ENCODE data around the gene ADRA2C.

Gene ADRA2C

DNA sequence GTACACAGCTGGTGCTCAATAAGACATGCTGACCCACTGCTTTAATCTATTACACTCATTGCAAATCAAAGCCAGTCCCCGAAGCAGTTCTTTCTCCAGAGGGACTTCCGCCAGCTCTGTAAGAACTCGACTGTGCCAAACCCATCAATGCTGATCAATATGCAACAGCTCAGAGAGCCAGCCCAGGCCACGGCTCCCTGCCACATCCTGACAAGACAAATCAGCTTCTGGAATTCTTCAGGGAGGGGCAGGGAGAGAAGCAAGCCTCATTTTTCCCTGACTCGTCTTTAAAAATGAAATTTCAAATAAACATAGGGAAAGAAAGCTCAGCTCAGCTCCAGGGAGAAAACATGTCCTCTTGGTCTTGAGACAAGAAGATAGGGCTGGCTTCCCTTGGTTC lies 5.3 kb upstream of the ADRA2C start:
- TF ChIP-seq, protein P1, sequence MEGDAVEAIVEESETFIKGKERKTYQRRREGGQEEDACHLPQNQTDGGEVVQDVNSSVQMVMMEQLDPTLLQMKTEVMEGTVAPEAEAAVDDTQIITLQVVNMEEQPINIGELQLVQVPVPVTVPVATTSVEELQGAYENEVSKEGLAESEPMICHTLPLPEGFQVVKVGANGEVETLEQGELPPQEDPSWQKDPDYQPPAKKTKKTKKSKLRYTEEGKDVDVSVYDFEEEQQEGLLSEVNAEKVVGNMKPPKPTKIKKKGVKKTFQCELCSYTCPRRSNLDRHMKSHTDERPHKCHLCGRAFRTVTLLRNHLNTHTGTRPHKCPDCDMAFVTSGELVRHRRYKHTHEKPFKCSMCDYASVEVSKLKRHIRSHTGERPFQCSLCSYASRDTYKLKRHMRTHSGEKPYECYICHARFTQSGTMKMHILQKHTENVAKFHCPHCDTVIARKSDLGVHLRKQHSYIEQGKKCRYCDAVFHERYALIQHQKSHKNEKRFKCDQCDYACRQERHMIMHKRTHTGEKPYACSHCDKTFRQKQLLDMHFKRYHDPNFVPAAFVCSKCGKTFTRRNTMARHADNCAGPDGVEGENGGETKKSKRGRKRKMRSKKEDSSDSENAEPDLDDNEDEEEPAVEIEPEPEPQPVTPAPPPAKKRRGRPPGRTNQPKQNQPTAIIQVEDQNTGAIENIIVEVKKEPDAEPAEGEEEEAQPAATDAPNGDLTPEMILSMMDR (IDR thresholded peaks at IDR 0.05), result no peak
- no peak for DNase-seq (ENCODE audit: low spot score)
- H3K27ac ChIP-seq, result no peak overlapping the region
- H3K4me3 ChIP-seq, result no peak overlapping the region

DNA sequence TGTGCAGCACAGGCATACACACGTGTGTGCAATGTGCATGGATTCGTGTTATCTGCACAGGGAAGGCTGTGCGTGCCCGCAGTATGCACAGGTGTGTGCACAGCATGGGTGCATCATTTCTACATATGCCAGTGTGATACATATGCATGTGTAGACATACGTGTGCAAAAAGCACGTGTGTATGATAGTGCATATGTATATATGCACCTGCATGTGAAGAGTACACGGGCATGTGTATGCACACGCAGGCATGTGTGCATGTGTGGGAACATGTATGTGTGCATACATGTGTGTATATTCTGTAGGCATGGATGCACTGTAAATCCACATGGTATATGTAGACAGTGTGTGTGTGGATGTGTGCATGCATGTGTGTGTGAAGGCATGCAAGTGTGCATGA lies 3.9 kb upstream of the ADRA2C start:
- H3K27ac ChIP-seq, result no peak overlapping the region
- TF ChIP-seq, protein P1 (IDR thresholded peaks at IDR 0.05), result no peak
- H3K4me3 ChIP-seq, result no peak overlapping the region
- no peak for DNase-seq (ENCODE audit: low spot score)

DNA sequence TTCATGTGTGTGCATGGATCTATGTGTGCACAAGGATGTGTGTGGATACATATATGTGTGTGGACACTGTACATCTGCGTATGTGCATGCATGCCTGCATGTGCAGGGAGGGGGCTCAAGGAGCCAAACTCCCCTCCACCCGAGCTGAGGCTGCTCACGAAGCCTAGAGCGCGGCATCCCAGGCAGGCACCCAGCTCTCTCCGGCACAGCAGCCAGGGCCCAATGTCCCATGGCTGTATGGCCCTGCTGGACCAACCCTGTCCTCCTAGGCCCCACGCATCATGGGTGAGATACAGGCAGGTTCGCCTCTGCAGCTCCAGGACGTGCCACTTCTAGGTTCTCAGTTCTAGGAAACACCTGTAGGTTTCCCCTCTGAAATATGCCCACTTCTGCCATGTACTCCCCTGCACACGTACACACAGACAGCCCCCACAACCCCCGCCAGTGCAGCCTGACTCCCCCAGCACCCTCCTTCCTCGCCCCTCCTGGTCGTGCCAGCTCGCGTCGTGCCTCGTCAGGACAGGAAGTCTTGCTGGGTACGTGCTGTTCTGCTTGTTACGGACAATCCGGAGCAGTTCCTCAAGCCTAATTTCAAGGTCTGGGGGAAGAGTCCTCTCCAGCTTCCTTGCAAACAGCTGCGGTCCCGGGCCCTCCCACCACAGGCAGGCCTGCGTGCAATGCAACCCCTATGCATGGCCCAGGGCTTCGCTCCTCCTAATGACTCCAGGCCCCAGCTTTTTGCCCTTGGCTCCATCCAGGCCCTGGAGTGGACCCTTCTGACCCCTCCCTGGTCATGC lies 3.2 kb upstream of the ADRA2C start:
- Histone ChIP-seq H3K4me3 (no peak overlapping the region), H3K27ac (peak overlapping the region; percentile 8 to 92)
- DNase-seq (ENCODE audit: low spot score), result no peak
- TF ChIP-seq, protein P1 (IDR thresholded peaks at IDR 0.05), result no peak

DNA sequence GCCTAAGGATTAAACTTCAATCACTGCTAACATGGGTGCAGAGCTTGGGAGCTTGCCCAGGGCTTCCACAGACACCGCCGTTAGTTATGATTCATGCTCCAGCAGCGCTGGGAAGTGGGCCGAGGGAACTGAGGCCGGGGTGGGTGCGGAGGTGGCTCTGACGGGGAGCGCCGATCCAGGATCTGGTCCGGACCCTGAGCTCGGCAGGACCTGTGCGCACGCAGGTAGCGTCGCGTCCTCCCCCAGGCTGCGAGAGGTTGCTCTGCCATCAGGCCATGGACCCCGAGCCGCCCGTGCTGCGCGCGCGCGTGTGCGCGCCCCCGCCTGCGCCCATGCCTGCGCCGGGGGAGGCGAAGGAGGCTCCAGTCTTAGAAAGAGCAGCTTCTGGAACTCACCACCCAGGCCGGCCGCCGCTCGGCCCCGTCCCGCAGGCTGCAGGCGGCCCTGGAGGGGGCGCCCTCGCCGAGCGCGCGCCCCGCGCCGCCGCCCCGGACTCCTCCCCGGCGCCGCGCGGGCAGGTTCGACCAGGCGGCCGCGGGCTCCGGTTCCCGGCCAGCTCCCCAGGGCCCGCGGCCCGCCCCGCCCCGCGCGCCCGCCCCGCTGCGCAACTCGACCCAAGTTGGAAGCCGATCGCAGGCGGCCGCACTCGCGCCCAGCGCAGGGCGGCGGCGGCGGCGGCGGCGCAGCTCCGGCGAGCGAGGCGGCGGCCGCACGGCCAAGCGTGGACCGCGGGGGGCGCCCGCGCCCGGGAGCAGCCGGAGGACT lies 732 bp upstream of the ADRA2C start:
- DNase-seq (ENCODE audit: low spot score), result no peak
- H3K4me3 ChIP-seq, result peak overlapping the region; percentile 73
- peak overlapping the region; percentile 8 to 92 for H3K27ac ChIP-seq
- TF ChIP-seq, protein P1 (IDR thresholded peaks at IDR 0.05), result no peak

DNA sequence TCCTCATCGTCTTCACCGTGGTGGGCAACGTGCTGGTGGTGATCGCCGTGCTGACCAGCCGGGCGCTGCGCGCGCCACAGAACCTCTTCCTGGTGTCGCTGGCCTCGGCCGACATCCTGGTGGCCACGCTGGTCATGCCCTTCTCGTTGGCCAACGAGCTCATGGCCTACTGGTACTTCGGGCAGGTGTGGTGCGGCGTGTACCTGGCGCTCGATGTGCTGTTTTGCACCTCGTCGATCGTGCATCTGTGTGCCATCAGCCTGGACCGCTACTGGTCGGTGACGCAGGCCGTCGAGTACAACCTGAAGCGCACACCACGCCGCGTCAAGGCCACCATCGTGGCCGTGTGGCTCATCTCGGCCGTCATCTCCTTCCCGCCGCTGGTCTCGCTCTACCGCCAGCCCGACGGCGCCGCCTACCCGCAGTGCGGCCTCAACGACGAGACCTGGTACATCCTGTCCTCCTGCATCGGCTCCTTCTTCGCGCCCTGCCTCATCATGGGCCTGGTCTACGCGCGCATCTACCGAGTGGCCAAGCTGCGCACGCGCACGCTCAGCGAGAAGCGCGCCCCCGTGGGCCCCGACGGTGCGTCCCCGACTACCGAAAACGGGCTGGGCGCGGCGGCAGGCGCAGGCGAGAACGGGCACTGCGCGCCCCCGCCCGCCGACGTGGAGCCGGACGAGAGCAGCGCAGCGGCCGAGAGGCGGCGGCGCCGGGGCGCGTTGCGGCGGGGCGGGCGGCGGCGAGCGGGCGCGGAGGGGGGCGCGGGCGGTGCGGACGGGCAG lies 792 bp downstream of the ADRA2C start:
- DNase-seq (ENCODE audit: low spot score), result no peak
- Histone ChIP-seq H3K27ac (peak overlapping the region; percentile 57 to 92), H3K4me3 (peak overlapping the region; percentile 73)
- TF ChIP-seq, protein P1 (IDR thresholded peaks at IDR 0.05), result no peak

DNA sequence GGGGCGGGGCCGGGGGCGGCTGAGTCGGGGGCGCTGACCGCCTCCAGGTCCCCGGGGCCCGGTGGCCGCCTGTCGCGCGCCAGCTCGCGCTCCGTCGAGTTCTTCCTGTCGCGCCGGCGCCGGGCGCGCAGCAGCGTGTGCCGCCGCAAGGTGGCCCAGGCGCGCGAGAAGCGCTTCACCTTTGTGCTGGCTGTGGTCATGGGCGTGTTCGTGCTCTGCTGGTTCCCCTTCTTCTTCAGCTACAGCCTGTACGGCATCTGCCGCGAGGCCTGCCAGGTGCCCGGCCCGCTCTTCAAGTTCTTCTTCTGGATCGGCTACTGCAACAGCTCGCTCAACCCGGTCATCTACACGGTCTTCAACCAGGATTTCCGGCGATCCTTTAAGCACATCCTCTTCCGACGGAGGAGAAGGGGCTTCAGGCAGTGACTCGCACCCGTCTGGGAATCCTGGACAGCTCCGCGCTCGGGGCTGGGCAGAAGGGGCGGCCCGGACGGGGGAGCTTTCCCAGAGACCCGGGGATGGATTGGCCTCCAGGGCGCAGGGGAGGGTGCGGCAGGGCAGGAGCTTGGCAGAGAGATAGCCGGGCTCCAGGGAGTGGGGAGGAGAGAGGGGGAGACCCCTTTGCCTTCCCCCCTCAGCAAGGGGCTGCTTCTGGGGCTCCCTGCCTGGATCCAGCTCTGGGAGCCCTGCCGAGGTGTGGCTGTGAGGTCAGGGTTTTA lies 1.5 kb downstream of the ADRA2C start:
- TF ChIP-seq, protein P1 (IDR thresholded peaks at IDR 0.05), result no peak
- H3K4me3 ChIP-seq, result peak overlapping the region; percentile 73
- H3K27ac ChIP-seq, result peak overlapping the region; percentile 11 to 92
- DNase-seq (ENCODE audit: low spot score), result no peak
